ENCODE measurements around the gene VTI1A. TPM values are rescaled to one million over a fixed set of nuclear protein-coding genes. Genes with fewer than 3 reads are reported as not detected.

VTI1A gene
- total RNA-seq, 4 donors from 2014 or later, result 43.5 to 80.4 (median 62.3) TPM

- TF ChIP-seq, protein P1, sequence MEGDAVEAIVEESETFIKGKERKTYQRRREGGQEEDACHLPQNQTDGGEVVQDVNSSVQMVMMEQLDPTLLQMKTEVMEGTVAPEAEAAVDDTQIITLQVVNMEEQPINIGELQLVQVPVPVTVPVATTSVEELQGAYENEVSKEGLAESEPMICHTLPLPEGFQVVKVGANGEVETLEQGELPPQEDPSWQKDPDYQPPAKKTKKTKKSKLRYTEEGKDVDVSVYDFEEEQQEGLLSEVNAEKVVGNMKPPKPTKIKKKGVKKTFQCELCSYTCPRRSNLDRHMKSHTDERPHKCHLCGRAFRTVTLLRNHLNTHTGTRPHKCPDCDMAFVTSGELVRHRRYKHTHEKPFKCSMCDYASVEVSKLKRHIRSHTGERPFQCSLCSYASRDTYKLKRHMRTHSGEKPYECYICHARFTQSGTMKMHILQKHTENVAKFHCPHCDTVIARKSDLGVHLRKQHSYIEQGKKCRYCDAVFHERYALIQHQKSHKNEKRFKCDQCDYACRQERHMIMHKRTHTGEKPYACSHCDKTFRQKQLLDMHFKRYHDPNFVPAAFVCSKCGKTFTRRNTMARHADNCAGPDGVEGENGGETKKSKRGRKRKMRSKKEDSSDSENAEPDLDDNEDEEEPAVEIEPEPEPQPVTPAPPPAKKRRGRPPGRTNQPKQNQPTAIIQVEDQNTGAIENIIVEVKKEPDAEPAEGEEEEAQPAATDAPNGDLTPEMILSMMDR (IDR thresholded peaks at IDR 0.05), result no peak
- DNase-seq (ENCODE audit: low spot score) (no peak), ATAC-seq (ENCODE audit: low FRiP score) (no peak)
These were observed 105.6 kb downstream of the VTI1A start for GRCh38 chr10:112552593-112553110.

GRCh38 chr10:112553315-112553714 is 106.3 kb downstream of the VTI1A start:
- DNase-seq (ENCODE audit: low spot score), result no peak
- TF ChIP-seq, protein P1 (IDR thresholded peaks at IDR 0.05), result no peak
- ATAC-seq (ENCODE audit: low FRiP score), result no peak

- DNase-seq (ENCODE audit: low spot score) (no peak), ATAC-seq (ENCODE audit: low FRiP score) (no peak)
These were observed 107.2 kb downstream of the VTI1A start for GRCh38 chr10:112554263-112554662.

GRCh38 chr10:112557197-112557596 is 110.2 kb downstream of the VTI1A start:
- TF ChIP-seq, protein P1 (IDR thresholded peaks at IDR 0.05), result no peak
- no peak for ATAC-seq (ENCODE audit: low FRiP score)
- no peak for DNase-seq (ENCODE audit: low spot score)

More at GRCh38 chr10:112554263-112554662, 107.2 kb downstream of the VTI1A start:
- TF ChIP-seq, protein P1 (IDR thresholded peaks at IDR 0.05), result no peak

GRCh38 chr10:112558476-112559142 is 111.6 kb downstream of the VTI1A start:
- TF ChIP-seq, protein P1 (IDR thresholded peaks at IDR 0.05), result no peak
- DNase-seq (ENCODE audit: low spot score) (no peak), ATAC-seq (ENCODE audit: low FRiP score) (no peak)

DNA sequence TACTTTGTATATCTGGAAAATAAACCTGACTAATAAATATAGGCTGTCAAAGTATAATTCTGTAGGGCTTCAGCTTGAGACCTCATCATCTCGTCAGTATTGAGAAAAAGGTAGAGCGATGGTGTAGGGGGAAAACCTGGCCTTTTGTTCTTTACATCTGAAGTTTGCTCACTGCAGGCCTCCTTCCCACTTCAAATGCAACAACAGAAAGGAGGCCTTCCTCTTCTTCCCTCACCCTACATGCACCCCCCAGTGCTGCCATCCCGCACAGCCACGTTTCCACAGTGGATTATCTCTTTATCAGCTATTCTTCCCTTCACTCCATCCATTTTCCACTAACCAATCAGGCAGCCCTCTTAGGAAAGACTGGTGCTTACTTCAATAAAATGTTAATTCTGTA is 112.3 kb downstream of the VTI1A start:
- DNase-seq (ENCODE audit: low spot score) (no peak), ATAC-seq (ENCODE audit: low FRiP score) (no peak)
- TF ChIP-seq, protein P1 (IDR thresholded peaks at IDR 0.05), result no peak

- DNase-seq (ENCODE audit: low spot score) (no peak), ATAC-seq (ENCODE audit: low FRiP score) (no peak)
- TF ChIP-seq, protein P1 (IDR thresholded peaks at IDR 0.05), result no peak
These were observed 115.1 kb downstream of the VTI1A start for GRCh38 chr10:112562122-112562521.
